Prostate gland (tissue), 2 donors: ENCODE data around the gene FOXL1. TPM values are rescaled to one million over a fixed set of nuclear protein-coding genes. Genes with fewer than 3 reads are reported as not detected.

ENCODE experiments used
- DNase-seq: peaks from one replicate; pipeline ENCODE4 v3.0.0-alpha.2; 2019; ENCODE audit warnings: low spot score
- H3K27ac ChIP-seq, 2 donors: fragments of 200-600 bp; sonication (generic); 2 replicates each; pipeline ENCODE4 v1.5.1; 2017 to 2019
- H3K27me3 ChIP-seq: fragments of 200-600 bp; sonication (generic); replicated peaks from 2 replicates; pipeline ENCODE4 v1.5.1; 2019; ENCODE audit not compliant: insufficient read depth
- H3K36me3 ChIP-seq, 2 donors: fragments of 200-600 bp; sonication (generic); 1 replicate in 1 of 2; 2 replicates in 1 of 2; pipeline versions ENCODE4 v1.5.1 to v1.8.1; 2017 to 2019
- H3K4me1 ChIP-seq: fragments of 200-600 bp; sonication (generic); replicated peaks from 2 replicates; pipeline ENCODE4 v1.5.1; 2019
- H3K4me3 ChIP-seq, 2 donors: fragments of 200-600 bp; sonication (generic); 2 replicates each; pipeline ENCODE4 v1.5.1; 2017 to 2019
- H3K9me3 ChIP-seq: fragments of 200-600 bp; sonication (generic); 2 replicates; pipeline ENCODE4 v1.5.1; 2017
- CTCF ChIP-seq, 4 experiments: fragments of 200-600 bp in 2 of 4; fragments of 450-650 bp in 2 of 4; sonication (generic) in 2 of 4; IDR thresholded peaks; 1 replicate in 3 of 4; 2 replicates in 1 of 4; pipeline ENCODE4 v1.5.1; 2016 to 2019; ENCODE audit warnings: antibody characterized with exemption in 4 of 4, mild to moderate bottlenecking in 2 of 4, moderate library complexity in 2 of 4
- POLR2A ChIP-seq: fragments of 450-650 bp; IDR thresholded peaks from one replicate; pipeline ENCODE4 v1.6.1; 2016; ENCODE audit warnings: antibody characterized with exemption, mild to moderate bottlenecking
- POLR2AphosphoS5 ChIP-seq: sonication (generic); formaldehyde crosslinking; IDR thresholded peaks from one replicate; pipeline ENCODE4 v1.6.1; 2017; ENCODE audit warnings: antibody characterized with exemption
- WGBS: methylation state at CpG from one replicate; pipeline ENCODE4 v1.1.5; 2018; 5-methylcytosine and 5-hydroxymethylcytosine counted together
- intact Hi-C: fragments of 100-400 bp; cut with DNase I; formaldehyde crosslinking; loops from one replicate; pipeline ENCODE4 v1.14.2; 2022
- total RNA-seq, 2 donors: library from RNA; depleted of rRNA; stranded (reverse); fragments of >200 nt; gene quantifications; one replicate each; pipeline ENCODE4 v1.1.0, GENCODE V29; 2016

FOXL1 gene
- total RNA-seq, 2 donors from 2014 or later, result 0.87 to 8.6 TPM

- H3K4me3 ChIP-seq, result no peak overlapping the region
- no peaks in the 10 kb centered on the region for H3K9me3 ChIP-seq
- H3K27ac ChIP-seq, result no peak overlapping the region
- WGBS, result 85% methylated on average over 7 of the region's 7 CpGs
- H3K36me3 ChIP-seq, result no peaks in the 10 kb centered on the region
- H3K4me1 ChIP-seq, result no peaks in the 10 kb centered on the region
- intact Hi-C loops, result no loop called here
- TF ChIP-seq CTCF (IDR thresholded peaks at IDR 0.05) (no peak), POLR2AphosphoS5 (no peak), POLR2A (no peak)
- no peaks in the 10 kb centered on the region for H3K27me3 ChIP-seq
- no peak for DNase-seq
These were observed 33.1 kb downstream of the FOXL1 start for GRCh38 chr16:86611525-86611855.

GRCh38 chr16:86611941-86612340, 33.6 kb downstream of the FOXL1 start:
- DNase-seq, result no peak
- WGBS, result 73% methylated on average over 3 of the region's 3 CpGs
- no peaks in the 10 kb centered on the region for H3K36me3 ChIP-seq
- TF ChIP-seq CTCF (IDR thresholded peaks at IDR 0.05) (no peak), POLR2AphosphoS5 (no peak)
- H3K4me3 ChIP-seq, result no peak overlapping the region
- H3K27ac ChIP-seq, result no peak overlapping the region
- H3K27me3 ChIP-seq, result no peaks in the 10 kb centered on the region
- no peaks in the 10 kb centered on the region for H3K9me3 ChIP-seq
- intact Hi-C loops, result no loop called here
- H3K4me1 ChIP-seq, result no peaks in the 10 kb centered on the region

- 48% methylated on average over 5 of the region's 5 CpGs for WGBS
- intact Hi-C loops, result no loop called here
- DNase-seq, result no peak
These were observed 36.4 kb downstream of the FOXL1 start for GRCh38 chr16:86614699-86615098.

GRCh38 chr16:86616906-86617305, 38.6 kb downstream of the FOXL1 start:
- DNase-seq, result no peak
- Histone ChIP-seq H3K4me1 (no peaks in the 10 kb centered on the region), H3K27ac (no peak overlapping the region), H3K9me3 (no peaks in the 10 kb centered on the region), H3K4me3 (no peak overlapping the region), H3K27me3 (no peaks in the 10 kb centered on the region), H3K36me3 (no peaks in the 10 kb centered on the region)
- no peak for TF ChIP-seq POLR2A
- intact Hi-C loops, result no loop called here
- 65% methylated on average over 5 of the region's 5 CpGs for WGBS

More at GRCh38 chr16:86614699-86615098, 36.4 kb downstream of the FOXL1 start:
- Histone ChIP-seq H3K4me3 (no peak overlapping the region), H3K36me3 (no peaks in the 10 kb centered on the region), H3K27me3 (no peaks in the 10 kb centered on the region), H3K4me1 (no peaks in the 10 kb centered on the region), H3K27ac (no peak overlapping the region), H3K9me3 (no peaks in the 10 kb centered on the region)
- no peak for TF ChIP-seq POLR2A
- no peak for TF ChIP-seq CTCF (IDR thresholded peaks at IDR 0.05)
- TF ChIP-seq POLR2AphosphoS5, result no peak

GRCh38 chr16:86618431-86619238, 40.3 kb downstream of the FOXL1 start:
- TF ChIP-seq POLR2A (no peak), POLR2AphosphoS5 (no peak), CTCF (IDR thresholded peaks at IDR 0.05) (no peak)
- Histone ChIP-seq H3K36me3 (no peaks in the 10 kb centered on the region), H3K9me3 (no peaks in the 10 kb centered on the region), H3K4me3 (no peak overlapping the region), H3K4me1 (no peaks in the 10 kb centered on the region), H3K27ac (no peak overlapping the region), H3K27me3 (no peaks in the 10 kb centered on the region)
- 74% methylated on average over 16 of the region's 16 CpGs for WGBS
- DNase-seq, result no peak
- intact Hi-C loops, result no loop called here
